Stimulated activated CD4-positive, alpha-beta T cell treated with anti-CD3 and anti-CD28 coated beads, Interleukin-1b, Interleukin-23, amount 100 ng/mL, for 24 hours (primary cell): Measurements from ENCODE around the gene ANKRD36C.
"Not testable (repeated sequence)": the region's sequence is repeated elsewhere in the genome, so short reads cannot be mapped to it uniquely, and the experiment has no call there.

Experiments
- DNase-seq, 4 experiments: peaks; one replicate each; pipeline ENCODE4 v3.0.0-alpha.2; 2020; ENCODE audit warnings: low read depth in 4 of 4, low spot score in 1 of 4

ANKRD36C gene

GRCh38 chr2:95799892-95800291 is 191.7 kb downstream of the ANKRD36C start:
- DNase-seq: no peak

GRCh38 chr2:95799147-95799889 is 192.3 kb downstream of the ANKRD36C start:
- DNase-seq: not testable (repeated sequence)

GRCh38 chr2:95796249-95797099 is 195.2 kb downstream of the ANKRD36C start:
- not testable (repeated sequence) for DNase-seq

GRCh38 chr2:95793970-95794369 is 197.7 kb downstream of the ANKRD36C start:
- DNase-seq: not testable (repeated sequence)

- DNase-seq: not testable (repeated sequence)
These were observed 201.4 kb downstream of the ANKRD36C start for GRCh38 chr2:95790180-95790579.

GRCh38 chr2:95789385-95789784 is 202.2 kb downstream of the ANKRD36C start:
- DNase-seq: not testable (repeated sequence)

- DNase-seq: not testable (repeated sequence)
These were observed 203.0 kb downstream of the ANKRD36C start for GRCh38 chr2:95788642-95789041.
